Measurements from ENCODE around the gene KLHL34.

KLHL34 gene, protein sequence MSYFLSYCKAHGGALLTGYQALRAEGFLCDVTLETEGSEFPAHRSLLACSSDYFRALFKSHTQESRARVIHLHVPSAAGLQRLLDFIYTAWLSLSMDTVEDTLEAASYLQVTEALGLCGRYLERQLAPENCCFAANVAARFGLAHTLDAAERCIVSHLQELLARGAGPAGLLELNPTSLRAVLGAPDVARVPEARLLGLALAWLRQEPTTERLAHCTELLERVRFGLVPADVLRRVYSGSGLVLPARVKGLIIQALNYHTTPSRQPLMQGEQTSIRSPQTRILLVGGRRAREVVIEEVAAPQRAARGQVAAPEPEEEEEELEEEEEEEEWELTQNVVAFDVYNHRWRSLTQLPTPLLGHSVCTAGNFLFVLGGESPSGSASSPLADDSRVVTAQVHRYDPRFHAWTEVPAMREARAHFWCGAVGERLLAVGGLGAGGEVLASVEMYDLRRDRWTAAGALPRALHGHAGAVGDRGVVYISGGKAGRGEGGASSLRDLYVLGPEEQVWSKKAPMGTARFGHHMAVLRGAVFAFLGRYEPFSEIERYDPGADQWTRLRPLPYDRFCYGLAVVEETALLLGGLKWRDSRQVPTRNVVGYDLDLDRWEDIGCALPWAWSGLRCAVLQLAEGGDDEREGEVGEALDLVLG

GRCh38 chrX:21658152-21658737 lies at the start of gene KLHL34:
Gene KLHL34 (minus strand): TSS chrX:21658330. CDS start chrX:21657788, 542 bp downstream.
- Mint-ChIP-seq H3K4me3 (no peak within 1 kb of the TSS), H3K27me3 (ENCODE audit: low read depth) (no peaks in the 10 kb centered on the region), H3K27ac (peak within 1 kb of the TSS in 1 of 3 experiments; percentile 67), H3K4me1 (peaks cover 41% of the 10 kb centered on the region), H3K9me3 (peaks cover 4% of the 10 kb centered on the region), H3K36me3 (ENCODE audit: low read depth) (peaks cover 4% of the 10 kb centered on the region)
- no peak for TF ChIP-seq CTCF (IDR thresholded peaks at IDR 0.05; ENCODE audit: unreplicated experiment in 3 of 3)

GRCh38 chrX:21705225-21705624 lies 47.1 kb upstream of the KLHL34 start:
- no peaks in the 10 kb centered on the region for H3K27me3 Mint-ChIP-seq (ENCODE audit: low read depth)
- H3K4me3 Mint-ChIP-seq = no peak overlapping the region
- no peaks in the 10 kb centered on the region for H3K36me3 Mint-ChIP-seq (ENCODE audit: low read depth)
- H3K27ac Mint-ChIP-seq = no peak overlapping the region
- peaks cover 13% of the 10 kb centered on the region for H3K4me1 Mint-ChIP-seq
- no peak for TF ChIP-seq CTCF (IDR thresholded peaks at IDR 0.05; ENCODE audit: unreplicated experiment in 3 of 3)
- peaks cover 6% of the 10 kb centered on the region for H3K9me3 Mint-ChIP-seq

DNA sequence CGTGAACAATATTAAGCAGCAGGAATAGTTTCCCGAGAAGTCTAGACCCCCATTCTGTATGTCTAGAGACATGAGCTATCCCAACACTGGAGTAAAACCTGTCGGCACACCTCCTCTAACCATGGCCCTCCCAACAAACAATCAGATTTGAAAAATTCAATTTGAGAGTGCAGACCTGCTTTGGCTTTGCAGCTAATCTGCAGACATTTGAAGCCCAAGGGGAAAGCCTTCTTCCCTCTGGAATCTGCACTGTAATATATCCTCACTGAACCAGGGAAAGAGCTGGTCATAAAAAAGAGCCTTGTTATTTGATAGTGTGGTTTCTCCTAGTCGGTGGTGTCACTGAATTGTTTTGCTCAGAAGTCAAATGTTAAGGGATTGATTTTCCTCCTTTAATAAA lies 44.6 kb upstream of the KLHL34 start:
- Mint-ChIP-seq H3K27me3 (ENCODE audit: low read depth) (peaks cover 6% of the 10 kb centered on the region), H3K4me3 (no peak overlapping the region), H3K4me1 (peaks cover 13% of the 10 kb centered on the region), H3K27ac (peak overlapping the region in 1 of 3 experiments; percentile 36), H3K9me3 (peaks cover 3% of the 10 kb centered on the region), H3K36me3 (ENCODE audit: low read depth) (no peaks in the 10 kb centered on the region)
- TF ChIP-seq CTCF (IDR thresholded peaks at IDR 0.05; ENCODE audit: unreplicated experiment in 3 of 3) = no peak

DNA sequence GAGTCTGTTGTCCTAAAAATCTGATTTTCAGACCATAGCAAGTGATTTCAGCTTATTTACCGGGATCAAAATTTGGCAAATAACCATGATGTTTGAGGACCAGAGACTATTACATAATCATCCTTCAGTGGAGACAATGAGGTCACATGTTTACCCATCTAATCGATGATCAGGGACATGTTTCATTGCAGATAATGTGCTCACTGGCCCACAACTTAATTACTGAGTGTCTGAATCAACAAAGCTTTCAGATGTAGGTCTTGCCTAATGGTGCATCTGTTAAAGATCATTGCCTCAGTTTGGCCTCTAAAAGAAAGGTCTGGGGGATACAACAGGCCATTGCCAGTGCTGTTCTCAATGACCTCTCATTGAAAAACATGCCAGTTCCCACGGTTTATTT lies 42.8 kb upstream of the KLHL34 start:
- no peaks in the 10 kb centered on the region for H3K9me3 Mint-ChIP-seq
- H3K4me3 Mint-ChIP-seq = no peak overlapping the region
- H3K36me3 Mint-ChIP-seq (ENCODE audit: low read depth) = no peaks in the 10 kb centered on the region
- peaks cover 13% of the 10 kb centered on the region for H3K4me1 Mint-ChIP-seq
- peaks cover 6% of the 10 kb centered on the region for H3K27me3 Mint-ChIP-seq (ENCODE audit: low read depth)
- no peak overlapping the region for H3K27ac Mint-ChIP-seq
- TF ChIP-seq CTCF (IDR thresholded peaks at IDR 0.05; ENCODE audit: unreplicated experiment in 3 of 3) = no peak

DNA sequence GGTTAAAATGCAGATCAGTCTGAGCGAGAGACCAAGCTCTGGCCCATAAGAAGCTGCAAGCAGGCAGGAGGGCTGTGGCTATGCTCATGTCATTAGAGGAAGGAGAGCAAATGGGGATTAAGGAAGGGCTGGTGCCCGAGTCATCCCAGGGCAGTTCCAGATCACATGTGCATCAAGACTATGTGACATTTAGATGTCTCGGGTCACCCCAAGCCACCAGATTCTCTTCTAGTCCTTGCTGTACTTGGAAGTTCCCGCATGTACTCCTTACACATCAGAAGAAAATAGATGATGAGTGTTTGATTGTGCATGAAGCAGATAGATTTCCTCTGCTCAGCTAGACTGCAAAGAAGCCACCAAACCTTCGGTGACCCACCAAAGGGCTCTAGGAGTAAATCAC lies 42.1 kb upstream of the KLHL34 start:
- TF ChIP-seq CTCF (IDR thresholded peaks at IDR 0.05; ENCODE audit: unreplicated experiment in 3 of 3) = no peak
- Mint-ChIP-seq H3K4me3 (no peak overlapping the region), H3K9me3 (no peaks in the 10 kb centered on the region), H3K36me3 (ENCODE audit: low read depth) (no peaks in the 10 kb centered on the region), H3K27ac (no peak overlapping the region), H3K4me1 (peaks cover 13% of the 10 kb centered on the region), H3K27me3 (ENCODE audit: low read depth) (peaks cover 6% of the 10 kb centered on the region)
